ENCODE data around the gene C3orf52.

DNA sequence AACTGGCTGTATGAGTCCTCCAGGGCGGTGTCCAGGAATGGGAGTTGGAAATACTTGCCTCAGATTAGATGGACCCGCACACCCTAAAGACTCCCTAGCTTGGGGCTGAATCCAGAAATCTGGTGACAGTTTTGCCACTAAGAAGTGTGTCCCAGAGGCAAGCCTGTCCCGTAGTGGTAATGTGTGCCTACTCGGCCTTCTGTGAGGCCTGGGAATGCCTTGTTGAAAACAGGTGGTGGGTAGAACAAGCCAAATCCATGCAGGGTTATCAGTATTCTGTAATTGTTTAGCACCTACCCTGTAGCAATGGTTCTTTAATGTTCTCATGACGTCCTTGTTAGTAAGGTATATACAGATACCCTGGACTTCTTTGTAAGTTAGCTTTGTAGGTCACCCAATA, 1.6 kb downstream of the C3orf52 start:
- TF ChIP-seq, protein P1, sequence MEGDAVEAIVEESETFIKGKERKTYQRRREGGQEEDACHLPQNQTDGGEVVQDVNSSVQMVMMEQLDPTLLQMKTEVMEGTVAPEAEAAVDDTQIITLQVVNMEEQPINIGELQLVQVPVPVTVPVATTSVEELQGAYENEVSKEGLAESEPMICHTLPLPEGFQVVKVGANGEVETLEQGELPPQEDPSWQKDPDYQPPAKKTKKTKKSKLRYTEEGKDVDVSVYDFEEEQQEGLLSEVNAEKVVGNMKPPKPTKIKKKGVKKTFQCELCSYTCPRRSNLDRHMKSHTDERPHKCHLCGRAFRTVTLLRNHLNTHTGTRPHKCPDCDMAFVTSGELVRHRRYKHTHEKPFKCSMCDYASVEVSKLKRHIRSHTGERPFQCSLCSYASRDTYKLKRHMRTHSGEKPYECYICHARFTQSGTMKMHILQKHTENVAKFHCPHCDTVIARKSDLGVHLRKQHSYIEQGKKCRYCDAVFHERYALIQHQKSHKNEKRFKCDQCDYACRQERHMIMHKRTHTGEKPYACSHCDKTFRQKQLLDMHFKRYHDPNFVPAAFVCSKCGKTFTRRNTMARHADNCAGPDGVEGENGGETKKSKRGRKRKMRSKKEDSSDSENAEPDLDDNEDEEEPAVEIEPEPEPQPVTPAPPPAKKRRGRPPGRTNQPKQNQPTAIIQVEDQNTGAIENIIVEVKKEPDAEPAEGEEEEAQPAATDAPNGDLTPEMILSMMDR (IDR thresholded peaks at IDR 0.05), result no peak
- TF ChIP-seq POLR2AphosphoS5 (IDR thresholded peaks at IDR 0.05), result no peak

Measured in prostate gland (tissue), 2 donors.